Kidney (tissue), 14 donors: ENCODE results near the gene CD200. TPM values are rescaled to one million over a fixed set of nuclear protein-coding genes. Genes with fewer than 3 reads are reported as not detected.

Experiments
- DNase-seq, 5 donors: peaks; one replicate each; pipeline ENCODE4 v3.0.0-alpha.2; 2013 to 2020
- FAIRE-seq: peaks from 2 replicates; lab custom pipeline; 2012; peaks lifted over from hg19 to GRCh38; lab: Jason Lieb, UNC
- H3K27ac ChIP-seq, 2 donors: one replicate each; pipeline ENCODE4 v1.7.0; 2013; ENCODE audit warnings: low read depth in 2 of 2, low read length in 2 of 2, inconsistent platforms in 1 of 2
- H3K27me3 ChIP-seq: one replicate; pipeline ENCODE4 v1.7.1; 2013; ENCODE audit warnings: low read length, inconsistent platforms; ENCODE audit not compliant: control insufficient read depth, insufficient read depth
- H3K36me3 ChIP-seq, 3 donors: one replicate each; pipeline versions ENCODE4 v1.7.0 to v1.7.1; 2013; ENCODE audit warnings: low read length in 3 of 3, control low read depth in 1 of 3, inconsistent platforms in 1 of 3; ENCODE audit not compliant: insufficient read depth in 3 of 3, control insufficient read depth in 2 of 3
- H3K4me1 ChIP-seq, 3 donors: one replicate each; pipeline versions ENCODE4 v1.7.0 to v1.7.1; 2013; ENCODE audit warnings: low read length in 3 of 3, inconsistent platforms in 1 of 3, low read depth in 1 of 3; ENCODE audit not compliant: control insufficient read depth in 2 of 3, insufficient read depth in 2 of 3
- H3K4me3 ChIP-seq, 3 donors: one replicate each; pipeline versions ENCODE4 v1.7.0 to v1.8.1; 2013; ENCODE audit warnings: low read length in 3 of 3, control low read depth in 1 of 3, inconsistent platforms in 1 of 3
- H3K9ac ChIP-seq, 3 donors: one replicate each; pipeline versions ENCODE4 v1.7.0 to v1.7.1; 2013; ENCODE audit warnings: low read length in 3 of 3, control low read depth in 1 of 3, inconsistent platforms in 1 of 3
- H3K9me3 ChIP-seq, 3 donors: one replicate each; pipeline versions ENCODE4 v1.7.0 to v1.7.1; 2013; ENCODE audit warnings: low read length in 3 of 3, control low read depth in 1 of 3, inconsistent platforms in 1 of 3; ENCODE audit not compliant: control insufficient read depth in 2 of 3, insufficient read depth in 1 of 3
- intact Hi-C: fragments of 100-400 bp; cut with DNase I; formaldehyde crosslinking; loops from one replicate; pipeline ENCODE4 v1.11.1; 2022
- polyA plus RNA-seq: library from polyadenylated mRNA; stranded (reverse); fragments of 350-450 nt; fragmentation: Illumina TruSeq; extraction: RNeasy Lipid Tissue Mini Kit (QIAGEN cat#74804); gene quantifications from one replicate; pipeline ENCODE4 v1.2.3, GENCODE V29; 2014; ENCODE audit warnings: low read depth, low replicate concordance; ENCODE audit not compliant: insufficient read depth
- total RNA-seq: library from RNA; stranded (reverse); fragmentation: NEBNext Ultra II Directional; extraction: Animal tissue kit (Norgen Biotek cat#: 25700); gene quantifications from one replicate; pipeline ENCODE4 v1.2.1, GENCODE V29; 2021
- TF ChIP-seq, protein P1 (sequence below): IDR thresholded peaks from 3 replicates; pipeline ENCODE4 v1.5.1; 2012; ENCODE audit warnings: mild to moderate bottlenecking, moderate library complexity, borderline replicate concordance; ENCODE audit not compliant: insufficient read depth; ENCODE audit errors: extremely low read depth
- donor health status: control.
- donor health status: control.
- donor health status: control.
- donor health status: control.
- donor health status: control.
- donor health status: DM: yes; HTN: yes; CAD: no.
- donor health status: Normal renal cell carcinoma (clear cell type).

CD200 gene
- total and polyA plus RNA-seq, 2 donors from 2014 or later: 8.5 to 16.8 TPM

DNA sequence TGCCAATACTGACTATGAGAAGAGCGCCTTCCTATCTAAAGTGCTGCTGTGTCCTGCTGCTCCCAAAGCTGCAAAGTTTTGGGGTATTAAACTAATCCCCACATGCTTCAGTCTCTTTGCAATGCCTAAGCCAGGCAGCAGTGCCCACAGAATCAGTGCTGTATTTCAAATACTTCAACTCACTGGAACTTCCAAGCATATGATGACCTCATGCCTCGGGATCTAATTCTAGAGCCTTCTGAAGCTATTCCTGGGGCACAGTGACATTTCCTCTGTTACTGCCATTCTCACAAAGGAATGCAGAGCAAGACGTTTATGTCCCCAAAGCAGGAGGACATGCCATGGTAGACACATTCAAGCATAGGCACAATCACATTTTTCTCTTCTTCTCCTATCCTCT lies 78.5 kb downstream of the CD200 start:
- H3K4me1 ChIP-seq: no peaks in the 10 kb centered on the region
- H3K36me3 ChIP-seq: no peaks in the 10 kb centered on the region
- no peak overlapping the region for H3K27ac ChIP-seq
- H3K9me3 ChIP-seq: no peaks in the 10 kb centered on the region
- no peak overlapping the region for H3K4me3 ChIP-seq
- TF ChIP-seq, protein P1, sequence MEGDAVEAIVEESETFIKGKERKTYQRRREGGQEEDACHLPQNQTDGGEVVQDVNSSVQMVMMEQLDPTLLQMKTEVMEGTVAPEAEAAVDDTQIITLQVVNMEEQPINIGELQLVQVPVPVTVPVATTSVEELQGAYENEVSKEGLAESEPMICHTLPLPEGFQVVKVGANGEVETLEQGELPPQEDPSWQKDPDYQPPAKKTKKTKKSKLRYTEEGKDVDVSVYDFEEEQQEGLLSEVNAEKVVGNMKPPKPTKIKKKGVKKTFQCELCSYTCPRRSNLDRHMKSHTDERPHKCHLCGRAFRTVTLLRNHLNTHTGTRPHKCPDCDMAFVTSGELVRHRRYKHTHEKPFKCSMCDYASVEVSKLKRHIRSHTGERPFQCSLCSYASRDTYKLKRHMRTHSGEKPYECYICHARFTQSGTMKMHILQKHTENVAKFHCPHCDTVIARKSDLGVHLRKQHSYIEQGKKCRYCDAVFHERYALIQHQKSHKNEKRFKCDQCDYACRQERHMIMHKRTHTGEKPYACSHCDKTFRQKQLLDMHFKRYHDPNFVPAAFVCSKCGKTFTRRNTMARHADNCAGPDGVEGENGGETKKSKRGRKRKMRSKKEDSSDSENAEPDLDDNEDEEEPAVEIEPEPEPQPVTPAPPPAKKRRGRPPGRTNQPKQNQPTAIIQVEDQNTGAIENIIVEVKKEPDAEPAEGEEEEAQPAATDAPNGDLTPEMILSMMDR: no peak
- no peaks in the 10 kb centered on the region for H3K27me3 ChIP-seq
- H3K9ac ChIP-seq: no peak overlapping the region
- DNase-seq: no peak
- intact Hi-C loops: no loop called here
- FAIRE-seq: no peak

Other genes starting within 250 kb of the CD200 start
- 5.2 TPM for gene C3orf52, start 246.8 kb upstream of the CD200 start, total RNA-seq
- gene C3orf52, start 246.8 kb upstream of the CD200 start, polyA plus RNA-seq: 3.8 TPM
- 0.88 TPM for gene GCSAM, start 199.9 kb upstream of the CD200 start, total RNA-seq
- not detected for gene GCSAM, start 199.9 kb upstream of the CD200 start, polyA plus RNA-seq
- gene SLC9C1, start 38.9 kb upstream of the CD200 start, total RNA-seq: 1.2 TPM
- gene SLC9C1, start 38.9 kb upstream of the CD200 start, polyA plus RNA-seq: 0.09 TPM
- gene BTLA, start 166.3 kb downstream of the CD200 start, total RNA-seq: 3.2 TPM
- gene BTLA, start 166.3 kb downstream of the CD200 start, polyA plus RNA-seq: not detected
- 57.0 TPM for gene ATG3, start 228.8 kb downstream of the CD200 start, total RNA-seq
- gene ATG3, start 228.8 kb downstream of the CD200 start, polyA plus RNA-seq: 62.7 TPM
- 38.6 TPM for gene SLC35A5, start 228.9 kb downstream of the CD200 start, total RNA-seq
- gene SLC35A5, start 228.9 kb downstream of the CD200 start, polyA plus RNA-seq: 22.5 TPM